Transverse colon (tissue), 4 donors: Measurements from ENCODE around the gene EFR3B.

Experiments used
- POLR2A ChIP-seq: fragments of 450-650 bp; IDR thresholded peaks from one replicate; pipeline ENCODE4 v1.6.1; 2016; ENCODE audit warnings: antibody characterized with exemption, mild to moderate bottlenecking, moderate library complexity
- POLR2AphosphoS5 ChIP-seq, 3 donors: sonication (generic); formaldehyde crosslinking; IDR thresholded peaks; one replicate each; pipeline ENCODE4 v1.6.1; 2016; ENCODE audit warnings: antibody characterized with exemption in 3 of 3
- TF ChIP-seq, protein P1 (sequence below), 5 experiments: fragments of 200-600 bp in 3 of 5; fragments of 450-650 bp in 2 of 5; sonication (generic) in 3 of 5; IDR thresholded peaks; 1 replicate in 2 of 5; 2 replicates in 3 of 5; pipeline ENCODE4 v1.5.1; 2016 to 2017; ENCODE audit warnings: antibody characterized with exemption in 5 of 5, inconsistent platforms in 3 of 5, mild to moderate bottlenecking in 2 of 5, moderate library complexity in 1 of 5

DNA sequence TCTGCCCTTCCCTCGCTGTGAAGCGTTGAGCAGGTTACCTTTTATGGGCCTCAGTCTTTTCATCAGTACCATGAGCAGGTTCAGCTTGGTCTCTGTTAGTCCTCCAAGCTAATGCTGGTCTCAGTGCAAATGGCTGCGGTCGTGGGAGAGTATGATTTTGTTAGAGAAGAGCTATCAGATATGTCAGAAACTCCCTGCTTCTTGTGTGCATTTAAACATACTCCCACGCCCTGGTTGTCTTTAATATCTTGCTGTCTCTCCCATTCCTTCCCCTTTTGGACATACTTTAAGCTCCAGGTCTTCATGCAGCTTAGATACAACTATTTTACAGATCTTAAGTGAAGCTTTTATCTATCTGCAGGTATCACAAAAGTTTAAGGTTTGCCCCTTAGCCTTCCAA is 62.9 kb downstream of the EFR3B start:
- TF ChIP-seq, protein P1, sequence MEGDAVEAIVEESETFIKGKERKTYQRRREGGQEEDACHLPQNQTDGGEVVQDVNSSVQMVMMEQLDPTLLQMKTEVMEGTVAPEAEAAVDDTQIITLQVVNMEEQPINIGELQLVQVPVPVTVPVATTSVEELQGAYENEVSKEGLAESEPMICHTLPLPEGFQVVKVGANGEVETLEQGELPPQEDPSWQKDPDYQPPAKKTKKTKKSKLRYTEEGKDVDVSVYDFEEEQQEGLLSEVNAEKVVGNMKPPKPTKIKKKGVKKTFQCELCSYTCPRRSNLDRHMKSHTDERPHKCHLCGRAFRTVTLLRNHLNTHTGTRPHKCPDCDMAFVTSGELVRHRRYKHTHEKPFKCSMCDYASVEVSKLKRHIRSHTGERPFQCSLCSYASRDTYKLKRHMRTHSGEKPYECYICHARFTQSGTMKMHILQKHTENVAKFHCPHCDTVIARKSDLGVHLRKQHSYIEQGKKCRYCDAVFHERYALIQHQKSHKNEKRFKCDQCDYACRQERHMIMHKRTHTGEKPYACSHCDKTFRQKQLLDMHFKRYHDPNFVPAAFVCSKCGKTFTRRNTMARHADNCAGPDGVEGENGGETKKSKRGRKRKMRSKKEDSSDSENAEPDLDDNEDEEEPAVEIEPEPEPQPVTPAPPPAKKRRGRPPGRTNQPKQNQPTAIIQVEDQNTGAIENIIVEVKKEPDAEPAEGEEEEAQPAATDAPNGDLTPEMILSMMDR (IDR thresholded peaks at IDR 0.05) = no peak
- TF ChIP-seq POLR2AphosphoS5 (IDR thresholded peaks at IDR 0.05) = no peak
- no peak for TF ChIP-seq POLR2A
